ENCODE results near the gene ZACN.

DNA sequence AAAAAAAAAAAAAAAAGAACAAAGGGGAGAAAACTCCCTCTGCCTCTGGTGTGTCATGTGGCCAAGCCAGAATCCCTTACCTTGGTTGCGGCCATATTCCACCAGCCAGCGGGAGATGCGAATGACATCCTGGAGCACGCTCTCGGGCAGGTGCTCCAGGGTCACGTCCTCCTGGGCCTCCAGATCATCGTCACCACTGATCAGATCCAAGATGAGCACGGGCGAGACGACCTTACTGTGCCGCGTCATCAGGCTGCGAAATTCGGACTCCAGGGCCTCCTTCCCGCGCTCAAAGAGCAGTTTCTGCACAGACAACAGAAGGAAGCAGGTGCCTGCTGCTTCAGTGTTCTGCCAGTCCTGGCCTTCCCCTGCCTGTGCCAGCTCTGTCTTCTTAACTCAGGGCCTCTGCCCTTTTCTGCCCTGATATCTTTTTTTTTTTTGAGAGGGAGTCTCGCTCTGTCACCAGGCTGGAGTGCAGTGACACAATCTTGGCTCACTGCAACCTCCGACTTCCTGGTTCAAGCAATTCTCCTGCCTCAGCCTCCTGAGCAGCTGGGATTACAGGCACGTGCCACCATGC, 18.8 kb downstream of the ZACN start:
- TF ChIP-seq CTCF (IDR thresholded peaks at IDR 0.05; ENCODE audit: low read depth, low read length, poor library complexity, severe bottlenecking) (no peak), EZH2phosphoT487 (IDR thresholded peaks at IDR 0.05; ENCODE audit: borderline replicate concordance, low read length) (no peak)

All from DOHH2 (cell line).